Stimulated activated CD4-positive, alpha-beta T cell treated with anti-CD3 and anti-CD28 coated beads, TNF-alpha, amount 100 ng/mL, for 24 hours (primary cell): ENCODE results near the gene RAB6A.
A peak's percentile ranks its signal among the peaks of the same experiment; 100 is the strongest.

Experiments used
- DNase-seq, 3 experiments: peaks; one replicate each; pipeline ENCODE4 v3.0.0-alpha.2; 2020; ENCODE audit warnings: low read depth in 3 of 3

The RAB6A gene

GRCh38 chr11:73654482-73655021 is 106.3 kb downstream of the RAB6A start:
- no peak for DNase-seq

GRCh38 chr11:73653996-73654395 is 106.9 kb downstream of the RAB6A start:
- no peak for DNase-seq

- DNase-seq = no peak
These were observed 107.9 kb downstream of the RAB6A start for GRCh38 chr11:73652856-73653559.

- DNase-seq = no peak
These were observed 108.7 kb downstream of the RAB6A start for GRCh38 chr11:73652046-73652730.

- no peak for DNase-seq
These were observed 109.2 kb downstream of the RAB6A start for GRCh38 chr11:73651661-73652045.

- no peak for DNase-seq
These were observed 109.6 kb downstream of the RAB6A start for GRCh38 chr11:73651252-73651651.

GRCh38 chr11:73650400-73650799 is 110.5 kb downstream of the RAB6A start:
- no peak for DNase-seq

GRCh38 chr11:73649206-73649605 is 111.7 kb downstream of the RAB6A start:
- DNase-seq = no peak

GRCh38 chr11:73648571-73649046 is 112.3 kb downstream of the RAB6A start:
- DNase-seq = no peak

GRCh38 chr11:73648121-73648520 is 112.8 kb downstream of the RAB6A start:
- DNase-seq = no peak

- peak; percentile 81 to 91 (median 85) for DNase-seq
These were observed 113.3 kb downstream of the RAB6A start for GRCh38 chr11:73647459-73648100.

GRCh38 chr11:73645972-73646631 is 114.8 kb downstream of the RAB6A start, which contains the start of gene PLEKHB1:
Gene PLEKHB1 (plus strand): TSS chr11:73646581. CDS start chr11:73646609, 28 bp downstream.
- DNase-seq = no peak

- no peak for DNase-seq
These were observed 115.5 kb downstream of the RAB6A start for GRCh38 chr11:73645121-73645969.

GRCh38 chr11:73641668-73642067 is 119.2 kb downstream of the RAB6A start:
- DNase-seq = no peak

- no peak for DNase-seq
These were observed 120.3 kb downstream of the RAB6A start for GRCh38 chr11:73640592-73640991.

GRCh38 chr11:73637012-73637411 is 123.9 kb downstream of the RAB6A start:
- DNase-seq = no peak

- DNase-seq = no peak
These were observed 124.6 kb downstream of the RAB6A start for GRCh38 chr11:73636249-73636648.

- DNase-seq = no peak
These were observed 125.2 kb downstream of the RAB6A start for GRCh38 chr11:73635721-73636120.

- no peak for DNase-seq
These were observed 126.9 kb downstream of the RAB6A start for GRCh38 chr11:73633999-73634398.

GRCh38 chr11:73632996-73633395 is 127.9 kb downstream of the RAB6A start:
- no peak for DNase-seq

GRCh38 chr11:73629907-73630306 is 131.0 kb downstream of the RAB6A start:
- DNase-seq = no peak
